Effector memory CD4-positive, alpha-beta T cell (primary cell): ENCODE results near the gene CORO2B.
"Not testable (repeated sequence)": the region's sequence is repeated elsewhere in the genome, so short reads cannot be mapped to it uniquely, and the experiment has no call there.

Experiments
- DNase-seq, 3 donors: peaks; one replicate each; pipeline ENCODE4 v3.0.0-alpha.2; 2020
- H3K27ac ChIP-seq: 2 replicates; pipeline ENCODE4 v1.7.0; 2013; ENCODE audit warnings: mild to moderate bottlenecking, low read length, moderate library complexity; ENCODE audit not compliant: insufficient read depth, poor library complexity, severe bottlenecking
- H3K27me3 ChIP-seq: replicated peaks from 2 replicates; pipeline ENCODE4 v1.7.0; 2013; ENCODE audit warnings: mild to moderate bottlenecking, low read length; ENCODE audit not compliant: insufficient read depth, control insufficient read depth, poor library complexity, severe bottlenecking
- H3K36me3 ChIP-seq: 2 replicates; pipeline ENCODE4 v1.7.0; 2013; ENCODE audit warnings: mild to moderate bottlenecking, low read length, moderate library complexity; ENCODE audit not compliant: control insufficient read depth, insufficient read depth
- H3K4me1 ChIP-seq: 2 replicates; pipeline ENCODE4 v1.7.0; 2013; ENCODE audit warnings: low read length, mild to moderate bottlenecking; ENCODE audit not compliant: control insufficient read depth, insufficient read depth, poor library complexity, severe bottlenecking
- H3K4me3 ChIP-seq: 2 replicates; pipeline ENCODE4 v1.7.0; 2013; ENCODE audit warnings: low read length, low read depth, mild to moderate bottlenecking; ENCODE audit not compliant: insufficient read depth, poor library complexity, severe bottlenecking
- H3K9me3 ChIP-seq: 2 replicates; pipeline ENCODE4 v1.7.0; 2013; ENCODE audit warnings: mild to moderate bottlenecking, low read length, moderate library complexity; ENCODE audit not compliant: control insufficient read depth

Gene CORO2B

GRCh38 chr15:68643216-68643830, 64.5 kb downstream of the CORO2B start:
- no peak overlapping the region for H3K4me3 ChIP-seq
- no peaks in the 10 kb centered on the region for H3K36me3 ChIP-seq
- H3K9me3 ChIP-seq, result no peaks in the 10 kb centered on the region
- no peak overlapping the region for H3K27ac ChIP-seq
- H3K4me1 ChIP-seq, result no peaks in the 10 kb centered on the region
- DNase-seq, result no peak
- H3K27me3 ChIP-seq, result no peaks in the 10 kb centered on the region

GRCh38 chr15:68644083-68644904, 65.5 kb downstream of the CORO2B start:
- Histone ChIP-seq H3K36me3 (no peaks in the 10 kb centered on the region), H3K9me3 (no peaks in the 10 kb centered on the region), H3K4me3 (no peak overlapping the region), H3K4me1 (no peaks in the 10 kb centered on the region), H3K27ac (no peak overlapping the region), H3K27me3 (no peaks in the 10 kb centered on the region)
- DNase-seq, result no peak

DNA sequence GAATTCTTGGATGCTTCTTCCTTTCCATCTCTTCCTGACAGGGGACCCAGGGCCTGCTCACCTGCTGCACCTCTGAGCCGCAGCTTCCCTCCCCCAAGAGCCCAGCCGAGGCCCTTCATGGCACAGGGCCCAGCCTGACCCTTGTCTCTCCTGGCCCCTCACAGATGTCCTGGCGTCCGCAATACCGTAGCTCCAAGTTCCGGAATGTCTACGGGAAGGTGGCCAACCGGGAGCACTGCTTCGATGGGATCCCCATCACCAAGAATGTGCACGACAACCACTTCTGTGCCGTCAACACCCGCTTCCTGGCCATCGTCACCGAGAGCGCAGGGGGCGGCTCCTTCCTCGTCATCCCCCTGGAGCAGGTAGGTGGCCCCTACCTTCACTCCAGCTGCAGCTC, 66.2 kb downstream of the CORO2B start:
- no peaks in the 10 kb centered on the region for H3K36me3 ChIP-seq

GRCh38 chr15:68646156-68646555, 67.4 kb downstream of the CORO2B start:
- Histone ChIP-seq H3K4me3 (no peak overlapping the region), H3K27ac (no peak overlapping the region), H3K27me3 (no peaks in the 10 kb centered on the region), H3K36me3 (no peaks in the 10 kb centered on the region), H3K9me3 (no peaks in the 10 kb centered on the region), H3K4me1 (no peaks in the 10 kb centered on the region)
- DNase-seq, result no peak

More for the DNA sequence above, 66.2 kb downstream of the CORO2B start:
- DNase-seq, result no peak
- no peaks in the 10 kb centered on the region for H3K4me1 ChIP-seq
- H3K4me3 ChIP-seq, result no peak overlapping the region
- no peak overlapping the region for H3K27ac ChIP-seq
- no peaks in the 10 kb centered on the region for H3K9me3 ChIP-seq
- H3K27me3 ChIP-seq, result no peaks in the 10 kb centered on the region

- no peaks in the 10 kb centered on the region for H3K27me3 ChIP-seq
- H3K9me3 ChIP-seq, result no peaks in the 10 kb centered on the region
- no peaks in the 10 kb centered on the region for H3K4me1 ChIP-seq
- H3K36me3 ChIP-seq, result no peaks in the 10 kb centered on the region
- no peak for DNase-seq
- no peak overlapping the region for H3K27ac ChIP-seq
- H3K4me3 ChIP-seq, result no peak overlapping the region
Observed at GRCh38 chr15:68646696-68647095, 67.9 kb downstream of the CORO2B start.

GRCh38 chr15:68647361-68647760, 68.6 kb downstream of the CORO2B start:
- H3K36me3 ChIP-seq, H3K9me3 ChIP-seq, H3K4me3 ChIP-seq, H3K27ac ChIP-seq, H3K27me3 ChIP-seq, H3K4me1 ChIP-seq, DNase-seq: not testable (repeated sequence)

DNA sequence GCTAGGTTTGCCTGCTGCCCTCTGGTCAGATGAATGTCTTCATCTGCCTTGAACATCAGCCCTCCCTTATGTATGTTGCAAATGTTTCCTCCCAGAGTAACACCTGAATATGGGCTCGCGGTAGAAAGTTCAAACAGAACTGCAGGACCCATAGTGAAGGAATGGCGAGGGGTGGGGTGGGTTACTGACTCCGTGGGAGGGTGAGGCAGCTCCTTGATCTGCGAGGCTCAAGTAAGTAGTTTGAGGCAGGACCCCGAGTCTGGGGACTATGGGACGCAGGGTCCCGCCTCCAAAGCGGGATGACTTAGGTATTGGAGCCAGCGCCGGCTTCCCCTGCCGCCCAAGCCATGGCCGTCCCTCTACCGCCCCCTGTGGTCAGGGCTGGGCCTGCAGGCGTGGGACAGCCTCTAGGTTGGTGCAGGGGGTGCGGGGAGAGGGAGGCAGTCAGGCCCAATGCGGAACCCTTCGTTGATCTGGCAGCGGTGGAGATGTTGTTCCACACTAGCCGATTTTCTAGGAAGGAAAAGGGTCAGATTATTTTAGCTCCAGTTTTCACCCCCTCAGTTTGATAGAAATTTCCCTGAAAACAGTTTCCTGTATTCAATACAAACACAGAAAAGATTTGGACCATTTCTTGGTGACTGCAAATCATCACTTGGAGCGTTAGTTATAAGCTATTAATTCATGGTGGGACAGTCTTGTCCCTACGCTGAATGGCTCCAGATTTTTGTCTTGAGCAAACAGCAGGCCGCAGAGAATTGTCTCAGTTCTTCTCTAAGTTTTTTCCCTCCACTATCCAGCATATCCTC, 72.3 kb downstream of the CORO2B start:
- no peak for DNase-seq
- Histone ChIP-seq H3K36me3 (no peaks in the 10 kb centered on the region), H3K27me3 (no peaks in the 10 kb centered on the region), H3K4me3 (no peak overlapping the region), H3K4me1 (no peaks in the 10 kb centered on the region), H3K27ac (no peak overlapping the region), H3K9me3 (no peaks in the 10 kb centered on the region)

DNA sequence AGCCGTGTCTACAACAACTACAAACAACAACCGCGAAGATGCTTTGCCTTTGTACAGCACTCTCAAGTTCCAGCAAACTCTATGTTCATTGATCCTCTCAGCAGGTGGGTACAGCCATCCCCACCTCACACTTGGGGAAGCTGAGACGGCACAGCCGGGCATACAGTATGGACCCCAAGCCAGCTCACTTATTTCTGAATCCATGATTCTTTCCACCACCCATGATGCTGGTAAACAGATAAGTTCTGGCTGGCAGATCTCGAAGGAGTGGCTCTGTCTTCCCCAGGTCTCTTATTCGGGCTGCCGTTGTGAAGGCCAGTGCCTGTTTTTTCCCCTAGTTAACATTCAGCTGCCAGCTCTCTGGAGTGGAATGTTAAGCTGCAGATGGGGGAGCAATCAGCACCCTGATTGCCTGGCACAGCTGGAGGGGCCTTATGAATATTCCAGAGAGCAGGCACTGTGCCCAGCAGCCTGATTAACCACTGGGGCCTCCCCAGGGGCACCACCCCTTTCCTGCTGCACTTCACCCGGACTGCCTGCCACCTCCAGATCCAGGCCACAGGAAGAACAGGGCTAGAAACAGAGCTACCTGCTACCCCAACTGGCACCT, 73.2 kb downstream of the CORO2B start:
- Histone ChIP-seq H3K27ac (no peak overlapping the region), H3K36me3 (no peaks in the 10 kb centered on the region), H3K27me3 (no peaks in the 10 kb centered on the region), H3K4me3 (no peak overlapping the region), H3K4me1 (no peaks in the 10 kb centered on the region), H3K9me3 (no peaks in the 10 kb centered on the region)
- DNase-seq, result no peak

DNA sequence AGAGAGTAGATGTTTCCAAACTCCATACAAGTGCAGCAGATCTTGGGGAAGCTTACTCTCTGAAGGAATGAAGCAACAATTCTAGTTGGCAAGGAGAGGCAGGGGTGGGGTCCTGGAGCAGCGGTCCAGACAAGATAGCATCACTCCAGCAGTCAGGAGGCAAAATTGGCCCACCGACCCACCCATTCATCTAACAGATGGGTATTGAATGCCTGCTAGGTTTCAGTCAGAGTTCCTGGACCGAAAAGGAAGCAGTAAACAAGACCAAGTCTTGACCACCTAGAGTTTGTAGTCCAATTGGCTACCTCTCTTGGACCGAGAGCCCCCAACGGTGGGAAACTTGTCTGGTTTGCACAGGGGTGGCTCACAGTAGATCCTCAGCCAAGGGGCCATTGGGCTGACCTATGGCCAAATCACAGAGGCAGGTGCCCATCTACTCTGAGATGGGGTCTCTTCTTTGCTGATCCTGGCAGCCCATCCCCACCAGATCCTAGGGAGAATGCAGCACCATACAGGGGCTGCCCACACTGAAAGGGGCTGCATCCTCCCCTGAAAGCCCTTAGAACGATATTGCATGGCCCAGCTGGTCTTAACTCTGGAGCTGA, 74.3 kb downstream of the CORO2B start:
- no peaks in the 10 kb centered on the region for H3K4me1 ChIP-seq
- H3K4me3 ChIP-seq, result no peak overlapping the region
- DNase-seq, result no peak
- no peaks in the 10 kb centered on the region for H3K36me3 ChIP-seq
- H3K9me3 ChIP-seq, result no peaks in the 10 kb centered on the region
- H3K27me3 ChIP-seq, result no peaks in the 10 kb centered on the region
- no peak overlapping the region for H3K27ac ChIP-seq
